K562 (cell line): Measurements from ENCODE around the gene GRB10. TPM values are rescaled to one million over a fixed set of nuclear protein-coding genes. Genes with fewer than 3 reads are reported as not detected.

Experiments
- ATAC-seq: fragments of 200-7000 bp; cut with Tn5 transposase; 3 replicates; pipeline ENCODE4 v1.9.1; 2020; ENCODE audit warnings: moderate library complexity
- BruUV-seq: library from RNA; stranded (reverse); fragments of 400-500 nt; replicated peaks from 2 replicates; lab custom pipeline; 2021; lab: Mats Ljungman, UMichigan
- CTCF ChIA-PET: fragments of 300-600 bp; formaldehyde crosslinking; extraction: SDS; loops from one replicate; lab custom pipeline; 2021; ENCODE audit warnings: low intra/inter-chr PET ratio; lab: Yijun Ruan, JAX
- POLR2A ChIA-PET: fragments of 300-600, 350-650 bp; sonication (Branson Sonifier 250); formaldehyde crosslinking; extraction: SDS; loops from one replicate; lab custom pipeline; 2021; ENCODE audit warnings: antibody characterized with exemption, inconsistent platforms; lab: Yijun Ruan, JAX
- DNase-seq, 4 experiments: peaks; one replicate each; pipeline versions ENCODE4 v3.0.0 to v3.0.0-alpha.2; 2011 to 2018; ENCODE audit warnings: low spot score in 3 of 4, mixed read lengths in 3 of 4; ENCODE audit errors: extremely low read depth in 1 of 4
- FAIRE-seq: peaks from 2 replicates; lab custom pipeline; 2011; peaks lifted over from hg19 to GRCh38; lab: Jason Lieb, UNC
- H2AFZ ChIP-seq: 2 replicates; pipeline ENCODE4 v1.6.0; 2011; ENCODE audit warnings: low read depth, low read length, control low read depth, inconsistent platforms
- H3K27ac ChIP-seq: fragments of 200-600 bp; 3 replicates; pipeline ENCODE4 v1.8.0; 2011; ENCODE audit warnings: low read depth, mild to moderate bottlenecking, control low read depth, inconsistent platforms, low read length, moderate library complexity, mixed read lengths; ENCODE audit errors: extremely low read depth
- H3K27me3 ChIP-seq, 2 experiments: fragments of 300-600 bp in 1 of 2; 2 replicates in 1 of 2; 3 replicates in 1 of 2; pipeline versions ENCODE4 v1.6.0 to v1.8.0; 2011; ENCODE audit warnings: inconsistent platforms in 2 of 2, low read length in 2 of 2, mild to moderate bottlenecking in 1 of 2, mixed read lengths in 1 of 2, moderate library complexity in 1 of 2; ENCODE audit not compliant: control insufficient read depth in 2 of 2, insufficient read depth in 2 of 2
- H3K36me3 ChIP-seq: fragments of 300-600 bp; 3 replicates; pipeline ENCODE4 v1.8.0; 2011; ENCODE audit warnings: mild to moderate bottlenecking, low read length, inconsistent platforms; ENCODE audit not compliant: control insufficient read depth, insufficient read depth
- H3K4me1 ChIP-seq, 2 experiments: fragments of 200-600 bp in 1 of 2; replicated peaks in 1 of 2; 2 replicates in 1 of 2; 3 replicates in 1 of 2; pipeline versions ENCODE4 v1.5.1 to v1.8.0; 2011; ENCODE audit warnings: inconsistent platforms in 2 of 2, low read length in 2 of 2, mild to moderate bottlenecking in 1 of 2, mixed read lengths in 1 of 2, moderate library complexity in 1 of 2; ENCODE audit not compliant: control insufficient read depth in 2 of 2, insufficient read depth in 2 of 2
- H3K4me2 ChIP-seq: 2 replicates; pipeline ENCODE4 v1.6.1; 2011; ENCODE audit warnings: low read length, control low read depth, inconsistent platforms, mixed read lengths; ENCODE audit not compliant: insufficient read depth
- H3K4me3 ChIP-seq: fragments of 200-600 bp; sonication (generic), shearing (Covaris generic); 2 replicates; pipeline ENCODE4 v1.5.1; 2016; ENCODE audit warnings: control low read depth, inconsistent platforms
- H3K79me2 ChIP-seq: fragments of 200-600 bp; 3 replicates; pipeline ENCODE4 v1.8.0; 2011; ENCODE audit warnings: low read length, inconsistent platforms; ENCODE audit not compliant: control insufficient read depth, insufficient read depth
- H3K9ac ChIP-seq, 2 experiments: 2 replicates each; pipeline versions ENCODE4 v1.6.0 to v1.6.1; 2011; ENCODE audit warnings: low read depth in 2 of 2, low read length in 2 of 2, control low read depth in 1 of 2, inconsistent platforms in 1 of 2, mild to moderate bottlenecking in 1 of 2, mixed read lengths in 1 of 2; ENCODE audit not compliant: insufficient read depth in 1 of 2
- H3K9me1 ChIP-seq: one replicate; pipeline ENCODE4 v1.6.0; 2011; ENCODE audit warnings: inconsistent platforms, mild to moderate bottlenecking, low read length, moderate library complexity; ENCODE audit not compliant: control insufficient read depth, insufficient read depth
- H3K9me3 ChIP-seq: replicated peaks from 2 replicates; pipeline ENCODE4 v1.5.1; 2011; ENCODE audit warnings: low read depth, low read length, inconsistent platforms; ENCODE audit not compliant: control insufficient read depth, insufficient read depth
- H4K20me1 ChIP-seq: replicated peaks from 2 replicates; pipeline ENCODE4 v1.6.1; 2011; ENCODE audit warnings: low read length, inconsistent platforms, mixed read lengths; ENCODE audit not compliant: control insufficient read depth, insufficient read depth
- ATF1 ChIP-seq, 2 experiments: fragments of 450-650 bp in 1 of 2; IDR thresholded peaks; 2 replicates each; pipeline ENCODE4 v1.6.1; 2016; ENCODE audit warnings: missing compliant biosample characterization in 1 of 2, missing genetic modification characterization in 1 of 2
- HMGN3 ChIP-seq: IDR thresholded peaks from 2 replicates; pipeline ENCODE4 v1.6.1; 2011; ENCODE audit warnings: borderline replicate concordance, low read depth, mild to moderate bottlenecking, mixed read lengths, low read length; ENCODE audit not compliant: insufficient read length; ENCODE audit errors: extremely low read depth
- MTF1 ChIP-seq: fragments of 250-450 bp; sonication (Bioruptor Pico); IDR thresholded peaks from 2 replicates; pipeline ENCODE4 v1.9.0; 2021; ENCODE audit warnings: moderate library complexity, mild to moderate bottlenecking, inconsistent platforms, borderline replicate concordance
- NFXL1 ChIP-seq: fragments of 450-650 bp; formaldehyde crosslinking; IDR thresholded peaks from 2 replicates; pipeline ENCODE4 v1.4.0; 2021; ENCODE audit warnings: mild to moderate bottlenecking
- NRF1 ChIP-seq, 2 experiments: fragments of 450-650 bp; IDR thresholded peaks in 1 of 2; conservative IDR thresholded peaks in 1 of 2; 2 replicates each; pipeline ENCODE4 v1.6.1; 2014; ENCODE audit warnings: mild to moderate bottlenecking in 2 of 2
- RCOR1 ChIP-seq, 2 experiments: IDR thresholded peaks; 2 replicates each; pipeline ENCODE4 v1.6.1; 2012; ENCODE audit warnings: low read depth in 2 of 2, low read length in 2 of 2, borderline replicate concordance in 1 of 2, improper control_type of control experiment in 1 of 2
- TRIM28 ChIP-seq: fragments of 450-650 bp; IDR thresholded peaks from 2 replicates; pipeline ENCODE4 v1.6.1; 2017
- YY1 ChIP-seq, 3 experiments: IDR thresholded peaks; 2 replicates each; pipeline ENCODE4 v1.6.1; 2011; ENCODE audit warnings: low read length in 2 of 3, mild to moderate bottlenecking in 2 of 3, moderate library complexity in 2 of 3, borderline replicate concordance in 1 of 3, control low read depth in 1 of 3, low read depth in 1 of 3; ENCODE audit not compliant: insufficient read depth in 3 of 3, insufficient replicate concordance in 2 of 3, control insufficient read depth in 1 of 3, insufficient read length in 1 of 3; ENCODE audit errors: extremely low read depth in 1 of 3
- ZBTB1 ChIP-seq: sonication (generic); formaldehyde crosslinking; IDR thresholded peaks from 2 replicates; pipeline ENCODE4 v1.8.1; 2023; ENCODE audit warnings: missing genetic modification reagents, low read depth, mild to moderate bottlenecking, borderline replicate concordance
- ZFP91 ChIP-seq: sonication (generic); formaldehyde crosslinking; IDR thresholded peaks from 2 replicates; pipeline ENCODE4 v1.8.0; 2022; ENCODE audit warnings: mild to moderate bottlenecking, missing genetic modification reagents
- WGBS: fragments of 100-300 bp; shearing (Covaris generic); methylation state at CpG from one replicate; pipeline ENCODE4 v1.1.6; 2016; ENCODE audit warnings: low coverage, mixed read lengths; ENCODE audit not compliant: insufficient coverage; ENCODE audit errors: missing lambda C conversion rate; 5-methylcytosine and 5-hydroxymethylcytosine counted together
- in situ Hi-C: fragments of 300-500 bp; cut with MboI; formaldehyde crosslinking; loops from 4 replicates; pipeline ENCODE4 v1.15.0; 2018; ENCODE audit warnings: inconsistent platforms, mixed read lengths
- intact Hi-C: fragments of 100-400 bp; cut with micrococcal nuclease; formaldehyde crosslinking; loops from 2 replicates; pipeline ENCODE4 v1.14.2; 2022
- polyA plus RNA-seq, 8 experiments: library from polyadenylated mRNA; depleted of rRNA in 4 of 8; stranded (reverse) in 5 of 8; unstranded in 3 of 8; fragments of >200 nt; fragmentation: Nextera tagmentation in 2 of 8; fragmentation: Illumina TruSeq in 1 of 8; extraction: Ambion mirVana in 2 of 8; extraction: Trizol in 1 of 8; gene quantifications; 2 replicates each; pipeline versions ENCODE4 v1.2.1 to v1.2.3, GENCODE V29; 2011 to 2014; ENCODE audit warnings: inconsistent platforms in 1 of 8, missing spikeins in 1 of 8
- total RNA-seq, 7 experiments: library from RNA; depleted of rRNA in 6 of 7; stranded (reverse); fragments of >200 nt in 6 of 7; fragmentation: Illumina TruSeq in 2 of 7; extraction: Trizol in 2 of 7; gene quantifications; 2 replicates each; pipeline versions ENCODE4 v1.2.1 to v1.2.3, GENCODE V29; 2011 to 2021; ENCODE audit warnings: low replicate concordance in 1 of 7
- TF ChIP-seq, protein P1 (sequence below): fragments of 450-650 bp; IDR thresholded peaks from 2 replicates; pipeline ENCODE4 v1.6.1; 2016; ENCODE audit warnings: borderline replicate concordance

Gene GRB10
- total and polyA plus RNA-seq, 9 of the 15 experiments (the other 6 are each of a cell fraction or from before 2014, with no cell fraction given): 8.9 to 88.5 (median 40.7) TPM

DNA sequence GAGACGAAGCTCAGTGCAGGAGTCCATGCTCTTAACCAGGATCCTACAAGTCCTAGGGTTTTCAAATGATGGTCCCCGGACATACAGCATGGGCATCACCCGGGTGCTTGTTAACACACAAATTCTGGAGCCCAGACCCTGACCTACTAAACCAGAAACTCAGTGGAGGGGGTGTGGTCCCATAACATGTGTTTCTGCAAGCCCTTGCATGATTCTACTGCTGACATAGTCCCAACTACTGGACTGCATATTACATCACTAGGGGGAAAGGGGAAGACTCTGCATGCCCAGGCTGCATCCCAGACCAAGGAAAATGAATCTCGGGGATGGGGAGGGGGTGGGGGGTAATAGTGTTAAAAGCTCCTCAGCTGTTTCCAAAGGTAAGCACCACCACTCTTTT lies 40.3 kb downstream of the GRB10 start:
- H3K9ac ChIP-seq: no peak overlapping the region
- POLR2A ChIA-PET: no interaction called here
- H3K27me3 ChIP-seq: no peaks in the 10 kb centered on the region
- H3K79me2 ChIP-seq: peaks cover 94% of the 10 kb centered on the region
- TF ChIP-seq ZBTB1: no peak
- TF ChIP-seq ATF1 (CRISPR knock-in tag; IDR thresholded peaks at IDR 0.05): no peak
- TF ChIP-seq ATF1 (tag; IDR thresholded peaks at IDR 0.05): no peak
- no peak for TF ChIP-seq YY1 (IDR thresholded peaks at IDR 0.05; ENCODE audit: borderline replicate concordance in 1 of 3, control insufficient read depth in 1 of 3, extremely low read depth in 1 of 3, insufficient read depth in 3 of 3, insufficient read length in 1 of 3, insufficient replicate concordance in 2 of 3, low read depth in 1 of 3, low read length in 2 of 3)
- no peak for TF ChIP-seq TRIM28
- no peak for TF ChIP-seq NRF1 (conservative IDR thresholded peaks at IDR 0.05 in 1 of 2, IDR thresholded peaks at IDR 0.05 in 1 of 2)
- TF ChIP-seq HMGN3: no peak
- TF ChIP-seq MTF1: no peak
- TF ChIP-seq, protein P1, sequence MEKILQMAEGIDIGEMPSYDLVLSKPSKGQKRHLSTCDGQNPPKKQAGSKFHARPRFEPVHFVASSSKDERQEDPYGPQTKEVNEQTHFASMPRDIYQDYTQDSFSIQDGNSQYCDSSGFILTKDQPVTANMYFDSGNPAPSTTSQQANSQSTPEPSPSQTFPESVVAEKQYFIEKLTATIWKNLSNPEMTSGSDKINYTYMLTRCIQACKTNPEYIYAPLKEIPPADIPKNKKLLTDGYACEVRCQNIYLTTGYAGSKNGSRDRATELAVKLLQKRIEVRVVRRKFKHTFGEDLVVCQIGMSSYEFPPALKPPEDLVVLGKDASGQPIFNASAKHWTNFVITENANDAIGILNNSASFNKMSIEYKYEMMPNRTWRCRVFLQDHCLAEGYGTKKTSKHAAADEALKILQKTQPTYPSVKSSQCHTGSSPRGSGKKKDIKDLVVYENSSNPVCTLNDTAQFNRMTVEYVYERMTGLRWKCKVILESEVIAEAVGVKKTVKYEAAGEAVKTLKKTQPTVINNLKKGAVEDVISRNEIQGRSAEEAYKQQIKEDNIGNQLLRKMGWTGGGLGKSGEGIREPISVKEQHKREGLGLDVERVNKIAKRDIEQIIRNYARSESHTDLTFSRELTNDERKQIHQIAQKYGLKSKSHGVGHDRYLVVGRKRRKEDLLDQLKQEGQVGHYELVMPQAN: no peak
- TF ChIP-seq RCOR1 (IDR thresholded peaks at IDR 0.05; ENCODE audit: borderline replicate concordance in 1 of 2, low read depth in 2 of 2, low read length in 2 of 2): no peak
- no peak for TF ChIP-seq NFXL1
- TF ChIP-seq ZFP91 (CRISPR knock-in tag): no peak
- in situ Hi-C loops: no loop called here
- no peaks in the 10 kb centered on the region for H3K9me1 ChIP-seq
- peaks cover 6% of the 10 kb centered on the region; the same call in 1 of the 2 replicates for H4K20me1 ChIP-seq
- DNase-seq (no peak), ATAC-seq (peak; percentile 39), FAIRE-seq (no peak)
- CTCF ChIA-PET: no interaction called here
- H3K9me3 ChIP-seq: no peaks in the 10 kb centered on the region
- H3K4me1 ChIP-seq: no peaks in the 10 kb centered on the region; a peak in 1 of 5 replicates
- no TSS peak for BruUV-seq
- H3K4me3 ChIP-seq: no peak overlapping the region
- no peak overlapping the region for H3K27ac ChIP-seq
- H3K36me3 ChIP-seq: peaks cover 4% of the 10 kb centered on the region; the same call in 1 of the 3 replicates
- H3K4me2 ChIP-seq: no peak overlapping the region
- intact Hi-C loops: no loop called here
- WGBS: 69% methylated on average over 4 of the region's 4 CpGs
- H2AFZ ChIP-seq: no peak overlapping the region
